HG03558 (cell line): ENCODE measurements around the gene EFHD2.
"Not testable (repeated sequence)": the region's sequence is repeated elsewhere in the genome, so short reads cannot be mapped to it uniquely, and the experiment has no call there.

Experiments used
- ATAC-seq: cut with Tn5 transposase; IDR thresholded peaks from one replicate; pipeline ENCODE4 v1.9.1; 2021; ENCODE audit warnings: moderate number of reproducible peaks; ENCODE audit not compliant: unreplicated experiment; ENCODE audit errors: extremely low read depth

Gene EFHD2

DNA sequence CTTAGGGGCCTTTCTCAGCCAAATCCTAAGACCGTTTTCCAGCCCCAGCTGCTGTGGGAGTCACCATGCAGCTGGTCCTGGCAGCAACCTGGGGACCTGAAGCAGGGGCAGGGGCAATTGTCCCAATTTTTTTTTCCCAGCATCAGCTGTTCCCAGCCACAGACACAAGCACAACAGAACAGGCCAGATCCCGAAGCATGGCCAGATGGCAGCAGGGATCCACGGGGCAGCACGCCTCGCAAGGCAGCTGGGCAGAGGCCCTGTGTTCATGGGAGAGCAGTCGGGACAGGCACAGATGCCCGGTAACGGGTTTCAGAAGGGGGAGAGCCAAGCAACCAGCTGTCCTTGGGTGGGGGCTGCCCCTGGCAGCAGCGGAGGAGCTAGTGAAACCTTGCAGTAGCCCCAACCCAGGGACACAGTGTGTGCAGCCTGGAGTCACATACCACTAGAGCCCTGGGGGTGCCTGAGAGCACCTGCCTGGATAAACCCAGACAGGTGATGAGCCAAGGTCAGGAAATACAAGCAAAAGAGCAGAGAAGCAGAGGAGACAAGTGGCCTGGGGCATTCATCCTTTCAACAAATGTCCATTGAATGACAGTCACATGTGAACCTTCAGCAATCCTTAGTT, 60.2 kb downstream of the EFHD2 start:
- not testable (repeated sequence) for ATAC-seq

DNA sequence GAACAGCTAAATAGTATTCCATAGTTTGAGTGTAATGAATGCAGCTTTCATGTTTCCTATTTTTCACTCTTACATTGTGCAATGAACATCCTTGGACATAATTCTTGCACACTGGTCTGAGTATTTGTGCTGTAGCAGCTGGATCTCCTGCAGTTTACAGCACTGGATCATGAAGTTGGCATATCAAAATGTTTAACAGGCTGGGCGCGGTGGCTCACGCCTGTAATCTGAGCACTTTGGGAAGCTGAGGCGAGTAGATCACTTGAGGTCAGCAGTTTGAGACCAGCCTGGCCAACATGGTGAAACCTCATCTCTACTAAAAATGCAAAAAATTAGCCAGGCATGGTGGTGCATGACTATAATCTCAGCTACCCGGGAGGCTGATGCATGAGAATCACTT, 61.4 kb downstream of the EFHD2 start:
- ATAC-seq: not testable (repeated sequence)

DNA sequence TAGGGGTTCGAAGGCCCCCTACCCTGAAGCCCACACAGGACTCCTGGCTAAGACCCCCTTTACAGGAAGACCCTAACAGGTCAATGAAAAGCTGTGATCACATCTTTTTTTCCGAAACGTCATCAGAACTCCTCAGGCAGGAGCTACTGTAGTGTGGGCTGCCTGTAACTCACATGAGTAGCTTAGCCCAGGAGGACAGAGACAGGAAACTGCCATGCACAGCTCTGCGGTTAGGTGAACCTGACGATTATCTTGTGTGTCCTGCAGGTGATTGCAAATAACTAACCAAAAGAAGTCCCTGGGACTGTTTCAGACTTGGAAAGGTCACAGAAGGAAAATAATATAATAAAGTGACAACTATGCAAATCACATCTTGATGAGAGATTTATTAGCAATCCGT, 62.0 kb downstream of the EFHD2 start:
- ATAC-seq: not testable (repeated sequence)

DNA sequence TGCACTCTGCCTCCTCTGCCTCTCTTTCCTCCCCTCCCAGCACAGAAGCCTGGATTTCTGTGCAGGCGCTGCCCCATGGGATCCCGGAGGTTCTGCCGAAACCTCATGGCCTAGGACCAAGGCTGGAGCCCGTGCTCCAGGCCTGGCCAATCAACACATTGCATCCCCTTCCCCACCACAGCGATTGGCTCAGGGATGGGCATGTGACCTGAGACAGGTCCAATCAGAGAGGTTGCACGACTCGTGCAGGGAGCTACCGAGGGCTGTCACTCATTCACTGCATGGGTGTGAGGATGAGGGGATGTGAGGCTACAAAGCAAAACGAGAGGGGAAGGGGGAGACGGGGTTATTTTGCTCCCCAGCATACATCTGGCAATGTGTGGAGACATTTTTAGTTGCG, 62.9 kb downstream of the EFHD2 start:
- no peak for ATAC-seq

DNA sequence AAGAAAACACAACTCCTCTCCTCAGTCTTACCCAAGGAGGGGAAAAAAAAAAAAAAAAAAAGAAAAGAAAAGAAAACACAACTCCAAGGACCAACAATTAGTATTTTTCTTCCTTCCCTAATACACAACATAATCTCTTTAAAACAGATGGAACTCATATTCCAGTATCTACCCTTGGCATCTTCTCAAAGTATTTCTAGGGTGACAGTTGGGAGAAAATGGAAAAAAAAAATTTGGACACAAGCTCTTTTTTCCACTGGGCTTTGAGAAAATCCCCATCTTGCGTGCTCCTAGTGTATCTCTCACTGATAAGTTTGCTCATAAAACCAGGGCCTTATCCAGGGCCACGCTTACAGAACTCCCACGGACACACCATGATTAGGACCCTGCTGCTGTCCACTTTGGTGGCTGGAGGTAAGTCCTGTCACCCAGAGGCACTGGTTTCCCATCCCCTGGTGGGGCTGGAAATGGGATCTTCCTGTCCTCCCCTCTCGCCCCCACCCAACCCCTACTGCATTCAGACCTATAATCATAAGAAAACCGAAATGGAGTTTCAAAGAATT, 66.1 kb downstream of the EFHD2 start, which contains the start of gene CELA2B:
Gene CELA2B (plus strand): TSS at position 353 of the 563 bp plus-strand sequence. CDS start 22 bp downstream, at position 375.
- ATAC-seq: no peak

DNA sequence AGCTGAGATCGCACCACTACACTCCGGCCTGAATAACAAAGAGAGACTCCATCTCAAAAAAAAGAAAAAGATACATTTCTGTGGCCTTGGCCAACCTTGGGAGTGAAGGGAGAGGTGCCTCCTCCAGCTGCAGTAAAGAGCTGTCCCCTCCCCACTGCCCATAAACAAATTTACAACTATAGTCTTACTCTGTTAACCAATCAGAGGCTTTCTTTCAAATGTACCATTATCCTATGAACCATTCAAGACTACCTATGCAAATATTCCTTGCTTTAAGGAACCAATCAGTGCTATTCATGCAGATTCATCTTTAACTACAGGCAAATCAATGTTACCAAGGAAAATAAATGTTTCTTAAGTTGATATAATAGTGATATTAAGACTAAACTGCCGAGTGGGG, 67.2 kb downstream of the EFHD2 start:
- ATAC-seq: no peak

DNA sequence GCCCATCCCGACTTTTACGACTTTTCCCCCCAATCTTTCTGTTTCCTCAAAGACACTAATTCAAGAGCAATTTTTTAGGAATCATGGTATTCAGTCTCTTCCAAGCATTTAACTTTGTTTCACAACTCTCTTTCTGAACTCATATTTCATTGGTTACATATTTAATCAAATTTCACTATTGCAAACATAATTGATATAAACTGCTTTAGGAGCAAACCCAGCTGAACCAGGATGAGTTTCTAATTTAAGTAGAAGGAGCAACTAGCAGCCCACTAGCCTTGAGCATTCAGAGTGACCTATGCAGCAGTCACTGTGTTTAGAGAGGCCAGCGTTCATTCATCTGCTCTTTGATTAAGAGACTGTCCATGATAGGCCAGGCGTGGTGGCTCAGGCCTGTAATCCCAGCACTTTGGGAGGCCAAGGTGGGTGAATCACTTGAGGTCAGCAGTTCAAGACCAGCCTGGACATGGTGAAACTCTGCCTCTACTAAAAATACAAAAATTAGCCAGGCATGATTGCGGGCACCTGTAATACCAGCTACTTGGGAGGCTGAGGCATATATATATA, 68.0 kb downstream of the EFHD2 start:
- ATAC-seq: no peak
